MM.1S (cell line): ENCODE results near the gene BMP7.
"Not testable (repeated sequence)": the region's sequence is repeated elsewhere in the genome, so short reads cannot be mapped to it uniquely, and the experiment has no call there.

ENCODE experiments used
- DNase-seq: peaks from one replicate; pipeline ENCODE4 v3.0.0-alpha.2; 2015
- H2AFZ ChIP-seq: fragments of 300-600 bp; sonication (generic); 2 replicates; pipeline ENCODE4 v1.6.0; 2016; ENCODE audit warnings: antibody characterized with exemption, low read length
- H3F3A ChIP-seq: fragments of 300-600 bp; sonication (generic); 2 replicates; pipeline ENCODE4 v1.6.1; 2016; ENCODE audit warnings: mild to moderate bottlenecking, antibody characterized with exemption, low read length, moderate library complexity, mixed read lengths; ENCODE audit not compliant: insufficient read depth
- H3K27ac ChIP-seq: fragments of 300-600 bp; sonication (generic); 2 replicates; pipeline ENCODE4 v1.5.1; 2016; ENCODE audit warnings: mild to moderate bottlenecking, low read length
- H3K27me3 ChIP-seq: fragments of 300-600 bp; sonication (generic); replicated peaks from 2 replicates; pipeline ENCODE4 v1.6.0; 2016; ENCODE audit warnings: low read length; ENCODE audit not compliant: insufficient read depth
- H3K36me3 ChIP-seq: fragments of 300-600 bp; sonication (generic); replicated peaks from 2 replicates; pipeline ENCODE4 v1.6.1; 2016; ENCODE audit warnings: mild to moderate bottlenecking, low read length, mixed read lengths; ENCODE audit not compliant: insufficient read depth
- H3K4me1 ChIP-seq: fragments of 300-600 bp; sonication (generic); 2 replicates; pipeline ENCODE4 v1.6.1; 2016; ENCODE audit warnings: low read length, mixed read lengths
- H3K4me2 ChIP-seq: fragments of 300-600 bp; sonication (generic); 2 replicates; pipeline ENCODE4 v1.6.0; 2016; ENCODE audit warnings: low read depth, low read length
- H3K4me3 ChIP-seq: fragments of 300-600 bp; sonication (generic); 2 replicates; pipeline ENCODE4 v1.5.1; 2016; ENCODE audit warnings: low read length, mixed read lengths
- H3K79me2 ChIP-seq: fragments of 300-600 bp; sonication (generic); 2 replicates; pipeline ENCODE4 v1.6.1; 2016; ENCODE audit warnings: mixed run types, low read length, mixed read lengths
- H3K9ac ChIP-seq: fragments of 300-600 bp; sonication (generic); 2 replicates; pipeline ENCODE4 v1.6.1; 2016; ENCODE audit warnings: low read length, mixed read lengths
- H3K9me2 ChIP-seq: fragments of 300-600 bp; sonication (generic); replicated peaks from 2 replicates; pipeline ENCODE4 v1.6.1; 2016; ENCODE audit warnings: mild to moderate bottlenecking, low read length, mixed read lengths; ENCODE audit not compliant: insufficient read depth
- H3K9me3 ChIP-seq: fragments of 300-600 bp; sonication (generic); replicated peaks from 2 replicates; pipeline ENCODE4 v1.6.1; 2016; ENCODE audit warnings: mild to moderate bottlenecking, low read length, mixed read lengths; ENCODE audit not compliant: insufficient read depth
- H4K20me1 ChIP-seq: fragments of 300-600 bp; sonication (generic); 2 replicates; pipeline ENCODE4 v1.6.1; 2016; ENCODE audit warnings: mild to moderate bottlenecking, low read length, moderate library complexity, mixed read lengths; ENCODE audit not compliant: insufficient read depth
- CTCF ChIP-seq: fragments of 300-600 bp; sonication (generic); IDR thresholded peaks from 2 replicates; pipeline ENCODE4 v1.5.1; 2016; ENCODE audit warnings: antibody characterized with exemption, low read length, mixed read lengths
- EZH2 ChIP-seq: fragments of 300-600 bp; sonication (generic); optimal IDR thresholded peaks from 2 replicates; pipeline ENCODE3; 2017; ENCODE audit warnings: low read depth, mild to moderate bottlenecking, antibody characterized with exemption, low read length, mixed read lengths
- EZH2phosphoT487 ChIP-seq: fragments of 300-600 bp; sonication (generic); IDR thresholded peaks from 2 replicates; pipeline ENCODE4 v1.6.1; 2018; ENCODE audit warnings: antibody characterized with exemption, low read length

The BMP7 gene

GRCh38 chr20:57159945-57160610 lies 106.4 kb downstream of the BMP7 start:
- Histone ChIP-seq H2AFZ (no peak overlapping the region), H3K79me2 (no peaks in the 10 kb centered on the region), H3K9ac (no peak overlapping the region), H3F3A (peaks cover 17% of the 10 kb centered on the region), H3K4me2 (no peak overlapping the region), H3K4me3 (no peak overlapping the region), H3K4me1 (peaks cover 30% of the 10 kb centered on the region), H3K9me2 (no peaks in the 10 kb centered on the region), H3K9me3 (no peaks in the 10 kb centered on the region), H3K27ac (no peak overlapping the region), H4K20me1 (no peaks in the 10 kb centered on the region), H3K36me3 (no peaks in the 10 kb centered on the region), H3K27me3 (no peaks in the 10 kb centered on the region)
- no peak for TF ChIP-seq CTCF
- TF ChIP-seq EZH2, result no peak
- TF ChIP-seq EZH2phosphoT487, result no peak
- no peak for DNase-seq

DNA sequence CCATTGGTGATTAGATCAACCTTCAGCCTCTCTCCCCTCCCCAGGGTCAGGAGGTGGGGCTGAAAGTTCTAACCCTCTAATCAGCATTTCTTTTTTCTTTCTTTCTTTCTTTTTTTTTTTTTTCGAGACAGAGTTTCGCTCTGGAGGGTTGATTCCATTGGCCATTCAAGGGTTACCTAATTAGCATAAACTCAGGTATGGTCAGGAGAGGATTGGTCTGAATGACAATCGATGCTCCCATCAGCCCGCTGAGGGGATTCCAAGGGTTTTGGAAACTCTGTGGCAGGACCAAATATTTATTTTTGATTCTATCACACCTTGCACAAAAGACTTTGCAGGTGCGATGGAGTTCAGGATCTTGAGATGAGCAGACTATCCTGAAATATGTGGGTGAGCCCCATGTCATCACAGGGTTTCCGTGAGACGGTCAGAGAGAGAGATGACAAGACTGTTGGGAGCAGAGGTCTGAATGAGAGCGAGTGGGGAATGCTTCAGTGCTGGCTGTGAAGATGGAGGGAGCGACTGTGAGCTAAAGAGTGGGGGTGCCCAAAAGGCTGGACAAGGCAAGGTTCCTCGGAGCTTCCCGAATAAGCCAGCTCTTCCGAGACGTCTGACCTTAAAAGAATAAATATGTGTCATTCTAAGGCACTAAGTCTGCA lies 107.1 kb downstream of the BMP7 start:
- Histone ChIP-seq H3K79me2 (no peaks in the 10 kb centered on the region), H4K20me1 (no peaks in the 10 kb centered on the region), H3K36me3 (no peaks in the 10 kb centered on the region), H3K4me2 (no peak overlapping the region), H3K27me3 (no peaks in the 10 kb centered on the region), H3K27ac (no peak overlapping the region), H3K9me2 (no peaks in the 10 kb centered on the region), H3K9me3 (no peaks in the 10 kb centered on the region), H3K4me1 (peaks cover 30% of the 10 kb centered on the region), H3K9ac (no peak overlapping the region), H3F3A (peaks cover 17% of the 10 kb centered on the region), H2AFZ (no peak overlapping the region), H3K4me3 (no peak overlapping the region)
- no peak for DNase-seq
- no peak for TF ChIP-seq EZH2
- TF ChIP-seq EZH2phosphoT487, result no peak
- no peak for TF ChIP-seq CTCF

GRCh38 chr20:57158474-57158873 lies 108.0 kb downstream of the BMP7 start:
- peaks cover 17% of the 10 kb centered on the region for H3F3A ChIP-seq
- peak overlapping the region; percentile 86; the same call in 1 of the 2 replicates for H3K27ac ChIP-seq
- H2AFZ ChIP-seq, result no peak overlapping the region
- H3K27me3 ChIP-seq, result no peaks in the 10 kb centered on the region
- peaks cover 30% of the 10 kb centered on the region for H3K4me1 ChIP-seq
- no peaks in the 10 kb centered on the region for H3K9me2 ChIP-seq
- no peaks in the 10 kb centered on the region for H4K20me1 ChIP-seq
- no peak overlapping the region for H3K4me3 ChIP-seq
- H3K9me3 ChIP-seq, result no peaks in the 10 kb centered on the region
- TF ChIP-seq EZH2phosphoT487 (no peak), CTCF (no peak), EZH2 (no peak)
- H3K9ac ChIP-seq, result no peak overlapping the region
- H3K79me2 ChIP-seq, result no peaks in the 10 kb centered on the region
- no peak for DNase-seq
- H3K36me3 ChIP-seq, result no peaks in the 10 kb centered on the region
- peak overlapping the region; percentile 32; the same call in 1 of the 2 replicates for H3K4me2 ChIP-seq

DNA sequence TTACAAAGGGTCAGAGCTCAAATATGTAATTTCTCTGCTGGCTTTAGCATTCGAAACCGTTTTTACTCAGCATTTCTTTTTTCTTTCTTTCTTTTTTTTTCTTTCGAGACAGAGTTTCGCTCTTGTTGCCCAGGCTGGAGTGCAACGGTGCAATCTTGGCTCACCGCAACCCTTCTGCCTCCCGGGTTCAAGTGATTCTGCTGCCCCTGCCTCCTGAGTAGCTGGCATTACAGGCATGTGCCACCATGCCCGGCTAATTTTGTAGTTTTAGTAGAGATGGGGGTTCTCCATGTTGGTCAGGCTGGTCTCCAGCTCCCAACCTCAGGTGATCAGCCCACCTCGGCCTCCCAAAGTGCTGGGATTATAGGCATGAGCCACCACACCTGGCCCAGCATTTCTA lies 108.7 kb downstream of the BMP7 start:
- not testable (repeated sequence) for H3K36me3 ChIP-seq, H3K9me2 ChIP-seq, H3K79me2 ChIP-seq, H3K9me3 ChIP-seq, H3K4me3 ChIP-seq, H4K20me1 ChIP-seq, H3K27me3 ChIP-seq, H3K9ac ChIP-seq, H2AFZ ChIP-seq
- peaks cover 17% of the 10 kb centered on the region for H3F3A ChIP-seq
- H3K4me1 ChIP-seq, result peaks cover 30% of the 10 kb centered on the region
- peak overlapping the region; percentile 32; the same call in 1 of the 2 replicates for H3K4me2 ChIP-seq
- peak overlapping the region; percentile 86 for H3K27ac ChIP-seq
- peak; percentile 81 for DNase-seq
